Measurements from ENCODE around the gene BOC. TPM values are rescaled to one million over a fixed set of nuclear protein-coding genes. Genes with fewer than 3 reads are reported as not detected.

Gene BOC
- total and polyA plus RNA-seq, 10 of the 15 experiments (the other 5 are each of a cell fraction or from before 2014, with no cell fraction given), result 0.18 TPM; not detected in 9

- ChIA-PET RAD21 (ENCODE audit: unreplicated experiment) (no interaction called here), SMC1A (ENCODE audit: uncharacterized antibody, unreplicated experiment) (interaction anchor here (0.6 to 1.1 kb wide), 2 partner anchors 15 to 351 kb away, joined by 3 to 4 read pairs; no protein-coding TSS in a partner anchor), CTCF (no interaction called here), POLR2A (no interaction called here)
- DNase-seq (ENCODE audit: low read depth, low spot score) (no peak), ATAC-seq (no peak), FAIRE-seq (no peak)
- intact Hi-C loops (cut with micrococcal nuclease; ENCODE audit: unreplicated experiment) (no loop called here), in situ Hi-C loops (cut with MboI) (no loop called here)
- H3K4me1 ChIP-seq (ENCODE audit: control insufficient read depth, insufficient read depth, low read length), result no peaks in the 10 kb centered on the region
- no peaks in the 10 kb centered on the region for H3K79me2 ChIP-seq (ENCODE audit: control insufficient read depth, insufficient read depth, low read length)
- no peak overlapping the region for H3K9ac ChIP-seq (ENCODE audit: control insufficient read depth, insufficient read depth, low read length)
- no TSS peak for BruUV-seq (replicated peaks)
- peaks cover 3% of the 10 kb centered on the region; the same call in 2 of the 3 replicates for H3K9me3 ChIP-seq (replicated peaks; ENCODE audit: control insufficient read depth, insufficient read depth, low read length)
- H2AFZ ChIP-seq (ENCODE audit: control insufficient read depth, low read depth, low read length), result no peak overlapping the region
- H3K36me3 ChIP-seq (ENCODE audit: control insufficient read depth in 2 of 2, insufficient read depth in 2 of 2, low read length in 1 of 2), result no peaks in the 10 kb centered on the region
- TF ChIP-seq NBN (IDR thresholded peaks at IDR 0.05) (no peak), SMC3 (IDR thresholded peaks at IDR 0.05; ENCODE audit: borderline replicate concordance, low read length) (no peak), SUZ12 (IDR thresholded peaks at IDR 0.05; ENCODE audit: unreplicated experiment) (no peak), RFX5 (IDR thresholded peaks at IDR 0.05; ENCODE audit: low read depth, low read length) (no peak), PML (IDR thresholded peaks at IDR 0.05; ENCODE audit: low read length) (no peak), MTA3 (IDR thresholded peaks at IDR 0.05; ENCODE audit: borderline replicate concordance, low read length) (no peak), MYC (IDR thresholded peaks at IDR 0.05; ENCODE audit: insufficient read depth, insufficient read length, insufficient replicate concordance, low read length, severe bottlenecking) (no peak), ZNF24 (IDR thresholded peaks at IDR 0.05) (no peak), NR2C2 (IDR thresholded peaks at IDR 0.05; ENCODE audit: borderline replicate concordance, control insufficient read depth, insufficient read length, low read depth) (no peak), IRF4 (IDR thresholded peaks at IDR 0.05; ENCODE audit: low read depth, low read length) (no peak), RCOR1 (conservative IDR thresholded peaks at IDR 0.05; ENCODE audit: low read depth, low read length) (no peak), KLF5 (IDR thresholded peaks at IDR 0.05; ENCODE audit: partially characterized antibody) (no peak), BHLHE40 (IDR thresholded peaks at IDR 0.05; ENCODE audit: borderline replicate concordance in 1 of 2, low read depth in 2 of 2, low read length in 1 of 2) (no peak), NR2C1 (IDR thresholded peaks at IDR 0.05) (no peak), BCLAF1 (IDR thresholded peaks at IDR 0.05) (no peak), RELA (IDR thresholded peaks at IDR 0.05; ENCODE audit: borderline replicate concordance, partially characterized antibody) (no peak)
- TF ChIP-seq, protein P1, sequence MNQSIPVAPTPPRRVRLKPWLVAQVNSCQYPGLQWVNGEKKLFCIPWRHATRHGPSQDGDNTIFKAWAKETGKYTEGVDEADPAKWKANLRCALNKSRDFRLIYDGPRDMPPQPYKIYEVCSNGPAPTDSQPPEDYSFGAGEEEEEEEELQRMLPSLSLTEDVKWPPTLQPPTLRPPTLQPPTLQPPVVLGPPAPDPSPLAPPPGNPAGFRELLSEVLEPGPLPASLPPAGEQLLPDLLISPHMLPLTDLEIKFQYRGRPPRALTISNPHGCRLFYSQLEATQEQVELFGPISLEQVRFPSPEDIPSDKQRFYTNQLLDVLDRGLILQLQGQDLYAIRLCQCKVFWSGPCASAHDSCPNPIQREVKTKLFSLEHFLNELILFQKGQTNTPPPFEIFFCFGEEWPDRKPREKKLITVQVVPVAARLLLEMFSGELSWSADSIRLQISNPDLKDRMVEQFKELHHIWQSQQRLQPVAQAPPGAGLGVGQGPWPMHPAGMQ (IDR thresholded peaks at IDR 0.05; ENCODE audit: borderline replicate concordance), result no peak
- TF ChIP-seq, protein P2, sequence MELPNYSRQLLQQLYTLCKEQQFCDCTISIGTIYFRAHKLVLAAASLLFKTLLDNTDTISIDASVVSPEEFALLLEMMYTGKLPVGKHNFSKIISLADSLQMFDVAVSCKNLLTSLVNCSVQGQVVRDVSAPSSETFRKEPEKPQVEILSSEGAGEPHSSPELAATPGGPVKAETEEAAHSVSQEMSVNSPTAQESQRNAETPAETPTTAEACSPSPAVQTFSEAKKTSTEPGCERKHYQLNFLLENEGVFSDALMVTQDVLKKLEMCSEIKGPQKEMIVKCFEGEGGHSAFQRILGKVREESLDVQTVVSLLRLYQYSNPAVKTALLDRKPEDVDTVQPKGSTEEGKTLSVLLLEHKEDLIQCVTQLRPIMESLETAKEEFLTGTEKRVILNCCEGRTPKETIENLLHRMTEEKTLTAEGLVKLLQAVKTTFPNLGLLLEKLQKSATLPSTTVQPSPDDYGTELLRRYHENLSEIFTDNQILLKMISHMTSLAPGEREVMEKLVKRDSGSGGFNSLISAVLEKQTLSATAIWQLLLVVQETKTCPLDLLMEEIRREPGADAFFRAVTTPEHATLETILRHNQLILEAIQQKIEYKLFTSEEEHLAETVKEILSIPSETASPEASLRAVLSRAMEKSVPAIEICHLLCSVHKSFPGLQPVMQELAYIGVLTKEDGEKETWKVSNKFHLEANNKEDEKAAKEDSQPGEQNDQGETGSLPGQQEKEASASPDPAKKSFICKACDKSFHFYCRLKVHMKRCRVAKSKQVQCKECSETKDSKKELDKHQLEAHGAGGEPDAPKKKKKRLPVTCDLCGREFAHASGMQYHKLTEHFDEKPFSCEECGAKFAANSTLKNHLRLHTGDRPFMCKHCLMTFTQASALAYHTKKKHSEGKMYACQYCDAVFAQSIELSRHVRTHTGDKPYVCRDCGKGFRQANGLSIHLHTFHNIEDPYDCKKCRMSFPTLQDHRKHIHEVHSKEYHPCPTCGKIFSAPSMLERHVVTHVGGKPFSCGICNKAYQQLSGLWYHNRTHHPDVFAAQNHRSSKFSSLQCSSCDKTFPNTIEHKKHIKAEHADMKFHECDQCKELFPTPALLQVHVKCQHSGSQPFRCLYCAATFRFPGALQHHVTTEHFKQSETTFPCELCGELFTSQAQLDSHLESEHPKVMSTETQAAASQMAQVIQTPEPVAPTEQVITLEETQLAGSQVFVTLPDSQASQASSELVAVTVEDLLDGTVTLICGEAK (IDR thresholded peaks at IDR 0.05; ENCODE audit: borderline replicate concordance), result no peak
- no peaks in the 10 kb centered on the region for H4K20me1 ChIP-seq (ENCODE audit: control insufficient read depth, insufficient read depth)
- WGBS (ENCODE audit: insufficient coverage, insufficient replicate concordance, low lambda C conversion rate, missing lambda C conversion rate), result 100% methylated on average over 2 of the region's 2 CpGs
- H3K4me2 ChIP-seq (ENCODE audit: control insufficient read depth, insufficient read depth), result no peak overlapping the region
- H3K27ac ChIP-seq (ENCODE audit: control insufficient read depth, insufficient read depth), result no peak overlapping the region
- H3K27me3 ChIP-seq (replicated peaks in 1 of 2; ENCODE audit: control insufficient read depth in 2 of 2, insufficient read depth in 2 of 2, low read length in 1 of 2), result no peaks in the 10 kb centered on the region
- H3K4me3 ChIP-seq, result no peak overlapping the region
Measured at GRCh38 chr3:113314923-113315322, 103.6 kb downstream of the BOC start.

All from GM12878 (cell line).